ENCODE data around the gene EIF4G3. TPM values are rescaled to one million over a fixed set of nuclear protein-coding genes. Genes with fewer than 3 reads are reported as not detected.

The EIF4G3 gene
- total and polyA plus RNA-seq, 2 of the 8 experiments (the other 6 are each of a cell fraction or from before 2014, with no cell fraction given): 47.5 to 66.6 TPM

DNA sequence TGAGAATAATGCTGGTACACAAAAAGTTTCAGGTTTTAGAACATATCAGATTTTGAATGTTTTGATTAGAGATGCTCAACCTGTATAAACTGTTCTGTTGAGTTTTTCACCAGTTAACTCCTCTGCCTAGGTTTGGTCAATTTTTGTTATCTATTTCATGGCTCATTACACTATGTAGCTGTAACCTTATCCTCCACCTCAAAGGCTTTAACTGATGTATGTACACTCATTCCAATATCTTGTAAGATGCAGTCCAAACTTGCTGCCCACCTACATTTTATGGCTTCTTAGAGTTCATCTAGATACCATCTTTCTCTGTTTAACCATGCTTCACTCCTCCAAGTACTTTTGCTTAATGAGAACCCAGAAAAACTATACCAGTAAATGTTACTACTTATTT, 107.8 kb downstream of the EIF4G3 start:
- POLR2A ChIA-PET (ENCODE audit: partially characterized antibody): interaction anchor here (1.7 kb wide), 1 partner anchor 50 kb away, joined by 5 read pairs; no protein-coding TSS in a partner anchor
- H4K5ac ChIP-seq (ENCODE audit: insufficient read length, low read depth, low read length): no peak overlapping the region
- H4K20me1 ChIP-seq (replicated peaks in 1 of 2; ENCODE audit: control insufficient read depth in 1 of 2, insufficient read depth in 2 of 2, low read length in 2 of 2): no peaks in the 10 kb centered on the region
- H3K4me1 ChIP-seq (replicated peaks in 1 of 4; ENCODE audit: control insufficient read depth in 3 of 4, insufficient read depth in 4 of 4, low read length in 3 of 4): no peaks in the 10 kb centered on the region
- H3K23me2 ChIP-seq (ENCODE audit: low read depth, low read length): no peaks in the 10 kb centered on the region
- H2BK5ac ChIP-seq (ENCODE audit: low read depth, low read length): no peak overlapping the region
- H4K8ac ChIP-seq (ENCODE audit: extremely low read depth, insufficient read depth, low read length): no peak overlapping the region
- no peak for TF ChIP-seq BRCA1 (IDR thresholded peaks at IDR 0.05; ENCODE audit: low read depth, low read length)
- no peak for TF ChIP-seq POLR2A (IDR thresholded peaks at IDR 0.05; ENCODE audit: control extremely low read depth in 1 of 2, low read depth in 2 of 2, low read length in 2 of 2)
- no peak for TF ChIP-seq KDM4A (IDR thresholded peaks at IDR 0.05; ENCODE audit: low read depth, low read length, severe bottlenecking)
- TF ChIP-seq GTF2F1 (IDR thresholded peaks at IDR 0.05; ENCODE audit: borderline replicate concordance, low read depth, low read length): no peak
- TF ChIP-seq, protein P1, sequence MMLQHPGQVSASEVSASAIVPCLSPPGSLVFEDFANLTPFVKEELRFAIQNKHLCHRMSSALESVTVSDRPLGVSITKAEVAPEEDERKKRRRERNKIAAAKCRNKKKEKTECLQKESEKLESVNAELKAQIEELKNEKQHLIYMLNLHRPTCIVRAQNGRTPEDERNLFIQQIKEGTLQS (IDR thresholded peaks at IDR 0.05; ENCODE audit: insufficient read depth, low read depth, low read length): no peak
- no peak for TF ChIP-seq YY1 (IDR thresholded peaks at IDR 0.05; ENCODE audit: low read depth, low read length)
- no peak for TF ChIP-seq CEBPB (IDR thresholded peaks at IDR 0.05; ENCODE audit: low read depth, low read length)
- TF ChIP-seq, protein P2, sequence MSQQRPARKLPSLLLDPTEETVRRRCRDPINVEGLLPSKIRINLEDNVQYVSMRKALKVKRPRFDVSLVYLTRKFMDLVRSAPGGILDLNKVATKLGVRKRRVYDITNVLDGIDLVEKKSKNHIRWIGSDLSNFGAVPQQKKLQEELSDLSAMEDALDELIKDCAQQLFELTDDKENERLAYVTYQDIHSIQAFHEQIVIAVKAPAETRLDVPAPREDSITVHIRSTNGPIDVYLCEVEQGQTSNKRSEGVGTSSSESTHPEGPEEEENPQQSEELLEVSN (IDR thresholded peaks at IDR 0.05): no peak
- no peak for TF ChIP-seq RFX5 (IDR thresholded peaks at IDR 0.05; ENCODE audit: borderline replicate concordance, low read depth, low read length)
- no peak for TF ChIP-seq RBBP5 (IDR thresholded peaks at IDR 0.05; ENCODE audit: borderline replicate concordance, low read depth, low read length)
- no peak for TF ChIP-seq TCF12 (IDR thresholded peaks at IDR 0.05; ENCODE audit: low read depth, low read length)
- TF ChIP-seq ASH2L (IDR thresholded peaks at IDR 0.05; ENCODE audit: low read length): no peak
- no peak for TF ChIP-seq TAF1 (IDR thresholded peaks at IDR 0.05; ENCODE audit: low read depth, low read length)
- no peak for TF ChIP-seq RNF2 (IDR thresholded peaks at IDR 0.05; ENCODE audit: borderline replicate concordance, low read depth, low read length, missing control alignments, poor library complexity, severe bottlenecking)
- H4K91ac ChIP-seq (replicated peaks; ENCODE audit: insufficient read length, low read length): no peak overlapping the region
- H3K36me3 ChIP-seq (ENCODE audit: control insufficient read depth in 2 of 4, insufficient read depth in 4 of 4, low read length in 3 of 4): no peaks in the 10 kb centered on the region; a peak in 1 of 8 replicates
- H3K14ac ChIP-seq (ENCODE audit: insufficient read length): no peak overlapping the region
- H3K56ac ChIP-seq (replicated peaks; ENCODE audit: insufficient read length, low read depth, low read length): no peak overlapping the region
- H2AFZ ChIP-seq (ENCODE audit: low read length): no peak overlapping the region
- no peak overlapping the region for H2BK15ac ChIP-seq (ENCODE audit: low read length)
- H2BK20ac ChIP-seq (ENCODE audit: low read length): no peak overlapping the region
- H2BK120ac ChIP-seq (replicated peaks; ENCODE audit: low read depth, low read length): no peak overlapping the region
- no peak overlapping the region for H3K27ac ChIP-seq (ENCODE audit: low read depth, low read length)
- DNase-seq (ENCODE audit: low read depth in 1 of 2, low spot score in 2 of 2) (no peak), FAIRE-seq (no peak)
- no peak overlapping the region for H2AK5ac ChIP-seq (ENCODE audit: low read depth, low read length)
- H3K4me3 ChIP-seq (ENCODE audit: extremely low read depth in 1 of 4, insufficient read depth in 2 of 4, low read depth in 3 of 4, low read length in 4 of 4): no peak overlapping the region
- H3K4me2 ChIP-seq (ENCODE audit: insufficient read depth in 1 of 2, low read depth in 2 of 2, low read length in 2 of 2): no peak overlapping the region
- no peaks in the 10 kb centered on the region for H3K79me1 ChIP-seq (ENCODE audit: low read depth, low read length)
- H3K4ac ChIP-seq (replicated peaks; ENCODE audit: insufficient read length, low read depth, low read length): no peak overlapping the region
- no peak overlapping the region for H3K9ac ChIP-seq (replicated peaks in 1 of 4; ENCODE audit: extremely low read depth in 1 of 4, low read depth in 3 of 4, low read length in 3 of 4)
- no peak overlapping the region for H3K18ac ChIP-seq (ENCODE audit: extremely low read depth, low read length)
- no peaks in the 10 kb centered on the region for H3K27me3 ChIP-seq (replicated peaks in 1 of 4; ENCODE audit: control insufficient read depth in 3 of 4, extremely low read depth in 1 of 4, insufficient read depth in 3 of 4, low read length in 3 of 4)
- CTCF ChIA-PET (ENCODE audit: partially characterized antibody): no interaction called here
- no peaks in the 10 kb centered on the region for H3K9me3 ChIP-seq (ENCODE audit: insufficient read depth in 2 of 2, low read depth in 1 of 2, low read length in 1 of 2)
- no peak overlapping the region for H2BK12ac ChIP-seq (ENCODE audit: low read depth, low read length)
- H3K23ac ChIP-seq (ENCODE audit: insufficient read length): no peak overlapping the region
- H3K79me2 ChIP-seq (ENCODE audit: control insufficient read depth in 1 of 2, insufficient read depth in 2 of 2, low read length in 2 of 2): no peaks in the 10 kb centered on the region; a peak in 1 of 4 replicates
